Vagina (tissue), 2 donors: ENCODE measurements around the gene LHCGR.

Source experiments
- POLR2A ChIP-seq, 2 donors: fragments of 450-650 bp; IDR thresholded peaks; one replicate each; pipeline ENCODE4 v1.6.1; 2017; ENCODE audit warnings: antibody characterized with exemption in 2 of 2, mild to moderate bottlenecking in 2 of 2, moderate library complexity in 2 of 2
- POLR2AphosphoS5 ChIP-seq, 2 donors: sonication (generic); formaldehyde crosslinking; IDR thresholded peaks; one replicate each; pipeline ENCODE4 v1.9.0; 2017; ENCODE audit warnings: antibody characterized with exemption in 2 of 2, mild to moderate bottlenecking in 2 of 2, low read depth in 1 of 2; ENCODE audit not compliant: insufficient read depth in 1 of 2
- TF ChIP-seq, protein P1 (sequence below), 3 experiments: fragments of 450-650 bp in 2 of 3; fragments of 200-600 bp in 1 of 3; sonication (generic) in 1 of 3; IDR thresholded peaks; one replicate each; pipeline ENCODE4 v1.5.1; 2017 to 2019; ENCODE audit warnings: antibody characterized with exemption in 3 of 3, mild to moderate bottlenecking in 2 of 3, moderate library complexity in 2 of 3

DNA sequence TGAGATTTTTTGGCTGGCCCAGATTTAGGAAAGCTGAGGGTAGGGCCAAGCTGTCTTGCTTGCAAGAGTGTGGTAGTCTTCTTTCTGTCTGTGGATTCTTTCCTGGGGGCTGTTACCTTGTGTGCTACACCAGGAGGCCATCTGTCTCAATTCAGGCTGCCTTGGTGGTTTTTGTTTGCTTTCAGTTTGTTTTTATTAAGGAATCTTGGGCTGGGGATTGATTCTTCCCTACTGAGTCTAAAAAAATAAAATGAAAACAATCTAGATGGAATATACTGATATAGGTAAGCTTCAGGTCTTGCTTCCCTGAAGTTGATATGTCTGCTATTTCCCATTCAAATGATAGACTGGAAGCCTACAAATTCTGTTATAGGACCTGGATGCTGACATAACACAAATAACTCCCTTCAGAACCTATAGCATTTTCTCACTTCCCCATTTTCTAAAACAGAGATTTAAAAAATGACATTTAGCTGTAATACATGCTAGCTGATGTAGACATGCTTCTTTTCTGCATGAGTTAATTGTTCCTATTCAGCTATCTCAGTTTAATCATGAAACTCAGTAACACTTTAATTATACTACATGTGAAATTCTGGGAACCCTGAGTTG, 5.3 kb downstream of the LHCGR start:
- TF ChIP-seq POLR2A (IDR thresholded peaks at IDR 0.05) (no peak), POLR2AphosphoS5 (IDR thresholded peaks at IDR 0.05; ENCODE audit: insufficient read depth in 1 of 2, low read depth in 1 of 2) (no peak)
- TF ChIP-seq, protein P1, sequence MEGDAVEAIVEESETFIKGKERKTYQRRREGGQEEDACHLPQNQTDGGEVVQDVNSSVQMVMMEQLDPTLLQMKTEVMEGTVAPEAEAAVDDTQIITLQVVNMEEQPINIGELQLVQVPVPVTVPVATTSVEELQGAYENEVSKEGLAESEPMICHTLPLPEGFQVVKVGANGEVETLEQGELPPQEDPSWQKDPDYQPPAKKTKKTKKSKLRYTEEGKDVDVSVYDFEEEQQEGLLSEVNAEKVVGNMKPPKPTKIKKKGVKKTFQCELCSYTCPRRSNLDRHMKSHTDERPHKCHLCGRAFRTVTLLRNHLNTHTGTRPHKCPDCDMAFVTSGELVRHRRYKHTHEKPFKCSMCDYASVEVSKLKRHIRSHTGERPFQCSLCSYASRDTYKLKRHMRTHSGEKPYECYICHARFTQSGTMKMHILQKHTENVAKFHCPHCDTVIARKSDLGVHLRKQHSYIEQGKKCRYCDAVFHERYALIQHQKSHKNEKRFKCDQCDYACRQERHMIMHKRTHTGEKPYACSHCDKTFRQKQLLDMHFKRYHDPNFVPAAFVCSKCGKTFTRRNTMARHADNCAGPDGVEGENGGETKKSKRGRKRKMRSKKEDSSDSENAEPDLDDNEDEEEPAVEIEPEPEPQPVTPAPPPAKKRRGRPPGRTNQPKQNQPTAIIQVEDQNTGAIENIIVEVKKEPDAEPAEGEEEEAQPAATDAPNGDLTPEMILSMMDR (IDR thresholded peaks at IDR 0.05): no peak
